DLD1 (cell line): ENCODE data around the gene REV1.
"Not testable (repeated sequence)": the region's sequence is repeated elsewhere in the genome, so short reads cannot be mapped to it uniquely, and the experiment has no call there.

Source experiments
- in situ Hi-C: cut with HindIII; loops from 2 replicates; pipeline ENCODE4 v1.10.0; 2017; ENCODE audit warnings: low sequenced_read_pairs

REV1 gene

GRCh38 chr2:99365661-99366060 is 124.2 kb downstream of the REV1 start:
- in situ Hi-C loops, result no loop called here

- in situ Hi-C loops, result no loop called here
These were observed 133.0 kb downstream of the REV1 start for GRCh38 chr2:99356853-99357252.

GRCh38 chr2:99354825-99355224 is 135.0 kb downstream of the REV1 start:
- in situ Hi-C loops, result not testable (repeated sequence)

- in situ Hi-C loops, result no loop called here
These were observed 135.7 kb downstream of the REV1 start for GRCh38 chr2:99354070-99354469.
